ENCODE measurements around the gene LAMB4. TPM values are rescaled to one million over a fixed set of nuclear protein-coding genes. Genes with fewer than 3 reads are reported as not detected.

Gene LAMB4
- total RNA-seq, 4 donors from 2014 or later, result 2.0 to 28.2 (median 8.8) TPM

GRCh38 chr7:108062250-108063014 is 67.7 kb downstream of the LAMB4 start:
- H3K9me3 ChIP-seq, result no peaks in the 10 kb centered on the region
- no peak overlapping the region for H3K4me3 ChIP-seq
- intact Hi-C loops (cut with DNase I), result no loop called here
- no peaks in the 10 kb centered on the region for H3K27me3 ChIP-seq
- TF ChIP-seq POLR2A (IDR thresholded peaks at IDR 0.05) (no peak), CTCF (IDR thresholded peaks at IDR 0.05) (no peak)
- 74 to 80% methylated on average over 1 to 5 of the region's 5 CpGs for WGBS, 2 donors
- no peak overlapping the region for H3K27ac ChIP-seq
- H3K36me3 ChIP-seq, result no peaks in the 10 kb centered on the region
- DNase-seq, result no peak
- peaks cover 0 to 19% (median 0%) of the 10 kb centered on the region in 3 donors for H3K4me1 ChIP-seq

- no peaks in the 10 kb centered on the region for H3K36me3 ChIP-seq
- TF ChIP-seq CTCF (IDR thresholded peaks at IDR 0.05) (no peak), POLR2A (IDR thresholded peaks at IDR 0.05) (no peak)
These were observed 70.6 kb downstream of the LAMB4 start for GRCh38 chr7:108059526-108059925.

GRCh38 chr7:108057951-108058481 is 72.1 kb downstream of the LAMB4 start:
- Histone ChIP-seq H3K36me3 (no peaks in the 10 kb centered on the region), H3K4me1 (peaks cover 0 to 14% (median 0%) of the 10 kb centered on the region in 3 donors), H3K27me3 (no peaks in the 10 kb centered on the region), H3K4me3 (no peak overlapping the region), H3K27ac (no peak overlapping the region), H3K9me3 (no peaks in the 10 kb centered on the region)
- intact Hi-C loops (cut with DNase I), result no loop called here
- no peak for DNase-seq
- WGBS, 2 donors, result 65 to 76% methylated on average over 4 of the region's 4 CpGs
- no peak for TF ChIP-seq POLR2A (IDR thresholded peaks at IDR 0.05)
- no peak for TF ChIP-seq CTCF (IDR thresholded peaks at IDR 0.05)

More at GRCh38 chr7:108059526-108059925, 70.6 kb downstream of the LAMB4 start:
- no peak for DNase-seq
- WGBS, 2 donors, result 79 to 83% methylated on average over 6 of the region's 6 CpGs
- H3K27ac ChIP-seq, result peak overlapping the region in 1 of 4 donors; percentile 34
- H3K4me3 ChIP-seq, result no peak overlapping the region
- intact Hi-C loops (cut with DNase I), result no loop called here
- H3K9me3 ChIP-seq, result no peaks in the 10 kb centered on the region
- H3K4me1 ChIP-seq, result peaks cover 0 to 19% (median 0%) of the 10 kb centered on the region in 3 donors
- H3K27me3 ChIP-seq, result no peaks in the 10 kb centered on the region

GRCh38 chr7:108055611-108056021 is 74.5 kb downstream of the LAMB4 start:
- Histone ChIP-seq H3K4me1 (peaks cover 0 to 11% (median 0%) of the 10 kb centered on the region in 3 donors), H3K27me3 (no peaks in the 10 kb centered on the region), H3K9me3 (no peaks in the 10 kb centered on the region), H3K36me3 (no peaks in the 10 kb centered on the region), H3K4me3 (no peak overlapping the region), H3K27ac (no peak overlapping the region)
- TF ChIP-seq POLR2A (IDR thresholded peaks at IDR 0.05) (no peak), CTCF (IDR thresholded peaks at IDR 0.05) (no peak)
- WGBS, 2 donors, result 72 to 90% methylated on average over 5 to 7 of the region's 7 CpGs
- no peak for DNase-seq
- intact Hi-C loops (cut with DNase I), result no loop called here

GRCh38 chr7:108054537-108054936 is 75.6 kb downstream of the LAMB4 start:
- WGBS, 2 donors, result 85 to 87% methylated on average over 1 of the region's 1 CpG
- intact Hi-C loops (cut with DNase I), result no loop called here
- Histone ChIP-seq H3K36me3 (no peaks in the 10 kb centered on the region), H3K4me3 (no peak overlapping the region), H3K27me3 (no peaks in the 10 kb centered on the region), H3K27ac (no peak overlapping the region), H3K9me3 (no peaks in the 10 kb centered on the region), H3K4me1 (peaks cover 0 to 4% (median 0%) of the 10 kb centered on the region in 3 donors)
- TF ChIP-seq POLR2A (IDR thresholded peaks at IDR 0.05) (no peak), CTCF (IDR thresholded peaks at IDR 0.05) (no peak)
- DNase-seq, result no peak
